Sigmoid colon (tissue), 7 donors: ENCODE results near the gene PTPRU. TPM values are rescaled to one million over a fixed set of nuclear protein-coding genes. Genes with fewer than 3 reads are reported as not detected.
A peak's percentile ranks its signal among the peaks of the same experiment; 100 is the strongest.

Source experiments
- DNase-seq: peaks from one replicate; pipeline ENCODE4 v3.0.0-alpha.2; 2019
- H3K27ac ChIP-seq, 4 donors: fragments of 200-600 bp; sonication (generic); one replicate each; pipeline ENCODE4 v1.5.1; 2016 to 2019; ENCODE audit warnings: mild to moderate bottlenecking in 1 of 4
- H3K27me3 ChIP-seq, 3 donors: fragments of 200-600 bp; sonication (generic); one replicate each; pipeline ENCODE4 v1.5.1; 2019; ENCODE audit warnings: mild to moderate bottlenecking in 1 of 3
- H3K36me3 ChIP-seq, 4 donors: fragments of 200-600 bp; sonication (generic); one replicate each; pipeline ENCODE4 v1.5.1; 2016 to 2019
- H3K4me1 ChIP-seq, 4 donors: fragments of 200-600 bp; sonication (generic); one replicate each; pipeline ENCODE4 v1.5.1; 2017 to 2019
- H3K4me3 ChIP-seq, 4 donors: fragments of 200-600 bp; sonication (generic); one replicate each; pipeline ENCODE4 v1.5.1; 2017 to 2019; ENCODE audit warnings: mild to moderate bottlenecking in 2 of 4, moderate library complexity in 1 of 4
- H3K9me3 ChIP-seq, 4 donors: fragments of 200-600 bp in 3 of 4; sonication (generic) in 3 of 4; one replicate each; pipeline versions ENCODE4 v1.5.1 to v1.6.1; 2013 to 2019
- CTCF ChIP-seq, 4 experiments: fragments of 450-650 bp in 3 of 4; fragments of 200-600 bp in 1 of 4; IDR thresholded peaks; one replicate each; pipeline ENCODE4 v1.5.1; 2016 to 2019; ENCODE audit warnings: antibody characterized with exemption in 4 of 4, mild to moderate bottlenecking in 3 of 4, moderate library complexity in 2 of 4
- EP300 ChIP-seq, 4 donors: sonication (generic); formaldehyde crosslinking; IDR thresholded peaks; one replicate each; pipeline ENCODE4 v1.6.1; 2017; ENCODE audit warnings: antibody characterized with exemption in 4 of 4
- POLR2A ChIP-seq, 2 donors: fragments of 450-650 bp; IDR thresholded peaks; one replicate each; pipeline ENCODE4 v1.6.1; 2016; ENCODE audit warnings: antibody characterized with exemption in 2 of 2, mild to moderate bottlenecking in 2 of 2, moderate library complexity in 2 of 2
- POLR2AphosphoS5 ChIP-seq, 4 donors: sonication (generic); formaldehyde crosslinking; IDR thresholded peaks; one replicate each; pipeline ENCODE4 v1.6.1; 2017; ENCODE audit warnings: antibody characterized with exemption in 4 of 4
- WGBS, 2 donors: extraction: QIAGEN DNeasy Blood & Tissue Kit; methylation state at CpG; one replicate each; pipeline ENCODE4 v1.1.7; 2013; 5-methylcytosine and 5-hydroxymethylcytosine counted together
- intact Hi-C: fragments of 100-400 bp; cut with DNase I; formaldehyde crosslinking; loops from one replicate; pipeline ENCODE4 v1.15.1; 2023
- polyA plus RNA-seq, 3 donors: library from polyadenylated mRNA; stranded (reverse); fragments of 200-250 nt; gene quantifications; one replicate each; pipeline ENCODE4 v1.2.3, GENCODE V29; 2013
- total RNA-seq, 4 donors: library from RNA; depleted of rRNA; stranded (reverse); fragments of >200 nt; gene quantifications; one replicate each; pipeline ENCODE4 v1.1.0, GENCODE V29; 2016
- donor health status: healthy with polysubstance abuse.
- donor health status: Bipolar disorder and iron deficiency.
- donor health status: healthy.

The PTPRU gene
- total and polyA plus RNA-seq, 7 donors, result 0.92 to 35.7 (median 8.2) TPM

GRCh38 chr1:29341936-29342335, 105.6 kb downstream of the PTPRU start:
- WGBS, 2 donors, result 66 to 80% methylated on average over 4 of the region's 4 CpGs
- H3K9me3 ChIP-seq, result no peaks in the 10 kb centered on the region
- no peak overlapping the region for H3K4me3 ChIP-seq
- TF ChIP-seq POLR2AphosphoS5 (IDR thresholded peaks at IDR 0.05), result no peak
- no peak for TF ChIP-seq CTCF (IDR thresholded peaks at IDR 0.05)
- TF ChIP-seq POLR2A (IDR thresholded peaks at IDR 0.05), result no peak
- TF ChIP-seq EP300 (IDR thresholded peaks at IDR 0.05), result no peak
- no peaks in the 10 kb centered on the region for H3K36me3 ChIP-seq
- no peak for DNase-seq
- H3K4me1 ChIP-seq, result no peaks in the 10 kb centered on the region
- no peak overlapping the region for H3K27ac ChIP-seq
- intact Hi-C loops, result no loop called here
- H3K27me3 ChIP-seq, result peaks cover 0 to 28% (median 0%) of the 10 kb centered on the region in 3 donors

- Histone ChIP-seq H3K4me3 (no peak overlapping the region), H3K9me3 (no peaks in the 10 kb centered on the region), H3K27ac (no peak overlapping the region), H3K4me1 (no peaks in the 10 kb centered on the region), H3K27me3 (peaks cover 0 to 25% (median 0%) of the 10 kb centered on the region in 3 donors), H3K36me3 (no peaks in the 10 kb centered on the region)
- WGBS, 2 donors, result 80 to 81% methylated on average over 7 of the region's 7 CpGs
- TF ChIP-seq CTCF (IDR thresholded peaks at IDR 0.05) (no peak), POLR2AphosphoS5 (IDR thresholded peaks at IDR 0.05) (no peak), POLR2A (IDR thresholded peaks at IDR 0.05) (no peak), EP300 (IDR thresholded peaks at IDR 0.05) (no peak)
- peak; percentile 40 for DNase-seq
- intact Hi-C loops, result no loop called here
These were observed 106.0 kb downstream of the PTPRU start for GRCh38 chr1:29342351-29342750.

- WGBS, 2 donors, result 61 to 67% methylated on average over 2 of the region's 2 CpGs
These were observed 106.7 kb downstream of the PTPRU start for GRCh38 chr1:29342983-29343382.

GRCh38 chr1:29343476-29343875, 107.2 kb downstream of the PTPRU start:
- DNase-seq, result no peak
- Histone ChIP-seq H3K36me3 (no peaks in the 10 kb centered on the region), H3K4me1 (no peaks in the 10 kb centered on the region), H3K9me3 (no peaks in the 10 kb centered on the region), H3K27me3 (peaks cover 0 to 21% (median 0%) of the 10 kb centered on the region in 3 donors), H3K27ac (no peak overlapping the region), H3K4me3 (no peak overlapping the region)
- intact Hi-C loops, result no loop called here
- TF ChIP-seq EP300 (IDR thresholded peaks at IDR 0.05), result no peak
- no peak for TF ChIP-seq CTCF (IDR thresholded peaks at IDR 0.05)
- no peak for TF ChIP-seq POLR2AphosphoS5 (IDR thresholded peaks at IDR 0.05)
- TF ChIP-seq POLR2A (IDR thresholded peaks at IDR 0.05), result no peak
- WGBS, 2 donors, result 82 to 83% methylated on average over 4 of the region's 4 CpGs

More at GRCh38 chr1:29342983-29343382, 106.7 kb downstream of the PTPRU start:
- DNase-seq, result no peak
- Histone ChIP-seq H3K4me3 (no peak overlapping the region), H3K36me3 (no peaks in the 10 kb centered on the region), H3K27me3 (peaks cover 0 to 21% (median 0%) of the 10 kb centered on the region in 3 donors), H3K4me1 (no peaks in the 10 kb centered on the region), H3K27ac (no peak overlapping the region), H3K9me3 (no peaks in the 10 kb centered on the region)
- intact Hi-C loops, result no loop called here
- TF ChIP-seq EP300 (IDR thresholded peaks at IDR 0.05) (no peak), CTCF (IDR thresholded peaks at IDR 0.05) (no peak), POLR2AphosphoS5 (IDR thresholded peaks at IDR 0.05) (no peak), POLR2A (IDR thresholded peaks at IDR 0.05) (no peak)

- TF ChIP-seq CTCF (IDR thresholded peaks at IDR 0.05) (no peak), POLR2A (IDR thresholded peaks at IDR 0.05) (no peak), EP300 (IDR thresholded peaks at IDR 0.05) (no peak), POLR2AphosphoS5 (IDR thresholded peaks at IDR 0.05) (no peak)
- Histone ChIP-seq H3K27ac (no peak overlapping the region), H3K4me3 (no peak overlapping the region), H3K4me1 (no peaks in the 10 kb centered on the region), H3K9me3 (no peaks in the 10 kb centered on the region), H3K36me3 (no peaks in the 10 kb centered on the region), H3K27me3 (peaks cover 0 to 21% (median 0%) of the 10 kb centered on the region in 3 donors)
- WGBS, 2 donors, result 73 to 86% methylated on average over 10 of the region's 10 CpGs
- intact Hi-C loops, result no loop called here
- DNase-seq, result peak; percentile 49
These were observed 107.6 kb downstream of the PTPRU start for GRCh38 chr1:29343908-29344307.
